Ramos (cell line): ENCODE data around the gene SLC25A23.
"Not testable (repeated sequence)": the region's sequence is repeated elsewhere in the genome, so short reads cannot be mapped to it uniquely, and the experiment has no call there.

Experiments used
- in situ Hi-C: fragments of 300-500 bp; cut with MboI; formaldehyde crosslinking; loops from one replicate; pipeline ENCODE4 v1.14.3; 2022; ENCODE audit warnings: low sequenced_read_pairs; ENCODE audit not compliant: unreplicated experiment

SLC25A23 gene

GRCh38 chr19:6458695-6459261 lies 814 bp downstream of the SLC25A23 start:
- in situ Hi-C loops, result no loop called here

GRCh38 chr19:6457958-6458694 lies 1.5 kb downstream of the SLC25A23 start:
- in situ Hi-C loops, result no loop called here

- in situ Hi-C loops, result no loop called here
Measured at GRCh38 chr19:6455924-6456323, 3.7 kb downstream of the SLC25A23 start.

GRCh38 chr19:6453951-6454565 lies 5.5 kb downstream of the SLC25A23 start:
- in situ Hi-C loops, result no loop called here

- in situ Hi-C loops, result no loop called here
Measured at GRCh38 chr19:6452899-6453298, 6.7 kb downstream of the SLC25A23 start.

- in situ Hi-C loops, result no loop called here
Measured at GRCh38 chr19:6452223-6452614, 7.4 kb downstream of the SLC25A23 start.

DNA sequence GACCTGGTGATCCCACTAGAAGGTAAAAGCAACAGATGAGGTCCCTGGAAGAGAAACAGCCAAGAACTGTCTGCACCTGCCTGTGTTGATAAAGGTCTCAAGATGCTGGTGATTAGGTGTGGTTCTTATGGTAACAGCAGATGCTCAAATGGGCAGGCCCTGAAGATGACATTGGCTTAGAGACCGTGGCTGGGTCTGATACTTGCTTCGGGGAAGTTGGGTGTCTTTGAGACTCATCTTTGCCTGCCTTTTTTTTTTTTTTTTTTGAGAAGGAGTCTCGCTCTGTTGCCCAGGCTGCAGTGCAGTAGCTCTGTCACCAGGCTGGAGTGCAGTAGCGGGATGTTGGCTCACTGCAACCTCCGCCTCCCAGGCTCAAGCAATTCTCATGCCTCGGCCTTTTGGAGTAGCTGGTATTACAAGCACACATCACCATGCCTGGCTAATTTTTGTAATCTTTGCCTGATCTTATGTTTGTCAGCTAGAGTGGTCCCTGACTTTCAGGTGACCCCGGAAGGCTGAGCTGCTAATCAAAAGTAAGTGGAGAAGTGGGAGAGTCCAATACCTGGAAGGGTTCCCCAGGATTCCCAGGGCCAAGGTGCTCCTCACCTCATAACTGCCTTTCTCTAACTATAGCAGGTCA lies 7.9 kb downstream of the SLC25A23 start:
- in situ Hi-C loops, result no loop called here

GRCh38 chr19:6450166-6450565 lies 9.4 kb downstream of the SLC25A23 start:
- in situ Hi-C loops, result no loop called here

GRCh38 chr19:6448045-6448444 lies 11.5 kb downstream of the SLC25A23 start:
- in situ Hi-C loops, result no loop called here

DNA sequence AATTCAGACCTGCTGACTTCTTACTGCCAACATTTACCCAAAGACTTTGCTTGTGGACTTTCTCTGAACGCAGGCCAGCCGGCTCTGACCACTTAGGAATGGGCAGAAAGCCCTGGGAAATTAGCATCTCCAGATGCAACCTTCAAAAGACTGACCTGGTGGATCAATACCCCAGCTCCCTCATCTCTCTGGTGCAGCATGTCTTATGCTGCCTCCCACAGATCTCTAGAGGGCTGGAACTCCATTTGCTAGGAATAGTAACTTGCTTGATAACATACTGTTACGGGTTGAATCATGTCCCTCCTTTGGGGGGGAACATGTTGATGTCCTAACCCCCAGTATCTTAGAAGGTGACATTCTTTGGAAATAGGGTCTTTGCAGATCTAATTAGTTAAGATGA lies 13.1 kb downstream of the SLC25A23 start:
- in situ Hi-C loops, result no loop called here

DNA sequence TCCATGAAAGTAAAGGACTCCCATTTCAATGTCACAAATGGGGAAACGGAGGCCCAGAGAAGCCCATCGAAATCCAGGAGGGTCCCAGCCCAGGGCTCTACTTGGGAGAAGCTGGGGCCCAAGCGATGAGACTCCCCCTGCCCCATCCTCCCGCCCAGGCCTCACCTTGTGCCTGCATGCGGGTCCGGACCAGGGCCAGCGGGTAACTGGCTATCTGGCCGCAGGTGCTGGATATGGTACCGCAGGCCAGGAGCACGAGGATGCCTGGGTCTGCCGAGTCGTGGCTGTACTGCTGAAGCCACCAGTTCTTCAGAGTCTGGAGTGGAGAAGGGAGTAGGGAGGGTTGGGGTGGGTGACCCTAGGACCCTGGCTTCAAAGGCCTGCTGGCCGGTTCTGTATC lies 15.6 kb downstream of the SLC25A23 start:
- in situ Hi-C loops, result no loop called here

DNA sequence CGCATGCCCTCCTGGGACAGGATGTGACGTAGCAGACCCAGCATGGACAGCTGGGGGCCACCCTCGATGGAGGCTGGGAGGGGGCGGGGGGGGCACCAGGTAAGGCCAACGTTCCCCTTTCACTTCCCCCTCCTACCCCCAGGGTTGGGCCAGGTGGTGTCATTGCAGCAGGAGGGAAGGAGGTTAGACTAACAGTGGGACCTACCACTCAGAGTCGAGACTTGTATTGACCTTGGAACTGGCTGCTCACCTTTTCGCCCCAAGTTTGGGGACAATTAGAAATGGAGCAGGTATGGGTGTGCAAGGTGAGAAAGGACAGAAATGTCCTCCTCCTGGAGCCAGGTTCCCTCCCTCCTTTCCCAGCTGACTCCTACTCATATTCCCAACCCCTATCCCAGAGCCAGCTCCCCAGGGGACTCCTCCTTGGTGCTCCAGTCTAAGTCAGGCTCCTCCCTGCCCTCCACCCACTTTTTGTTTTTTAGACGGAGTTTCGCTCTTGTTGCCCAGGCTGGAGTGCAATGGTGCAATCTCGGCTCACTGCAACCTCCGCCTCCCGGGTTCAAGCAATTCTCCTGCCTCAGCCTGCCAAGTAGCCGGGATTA lies 17.4 kb downstream of the SLC25A23 start:
- in situ Hi-C loops, result no loop called here

- in situ Hi-C loops, result no loop called here
Measured at GRCh38 chr19:6440905-6441304, 18.7 kb downstream of the SLC25A23 start.

- in situ Hi-C loops, result no loop called here
Measured at GRCh38 chr19:6439743-6440142, 19.8 kb downstream of the SLC25A23 start.

- in situ Hi-C loops, result no loop called here
Measured at GRCh38 chr19:6433663-6434062, 25.9 kb downstream of the SLC25A23 start, which contains the start of gene SLC25A41. SLC25A41 (minus strand) TSS chr19:6433763; CDS start chr19:6433693, 70 bp downstream.

- in situ Hi-C loops, result no loop called here
Measured at GRCh38 chr19:6433165-6433564, 26.4 kb downstream of the SLC25A23 start.

DNA sequence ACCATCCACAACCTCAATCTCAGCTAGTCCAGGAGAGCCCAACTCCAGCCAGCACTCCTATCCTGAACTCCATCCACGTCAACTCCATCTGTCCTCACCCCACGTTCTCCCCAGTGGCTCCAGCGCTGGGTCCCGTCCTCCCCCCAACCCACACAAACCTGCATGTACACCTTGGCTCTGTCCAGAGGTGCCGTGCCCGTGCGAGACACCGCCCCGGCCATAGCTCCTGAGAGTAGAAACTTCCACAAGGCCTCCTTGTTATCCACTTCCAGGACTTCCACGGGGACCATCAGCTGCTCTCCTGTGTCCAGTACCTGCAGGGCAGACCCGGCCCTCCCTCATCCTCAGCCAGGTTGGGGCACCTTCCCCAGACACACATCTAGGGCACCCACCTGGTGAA lies 27.7 kb downstream of the SLC25A23 start:
- in situ Hi-C loops, result no loop called here

- in situ Hi-C loops, result no loop called here
Measured at GRCh38 chr19:6429419-6430221, 30.0 kb downstream of the SLC25A23 start.

- in situ Hi-C loops, result not testable (repeated sequence)
Measured at GRCh38 chr19:6428692-6429418, 30.7 kb downstream of the SLC25A23 start.
